GM12878 (cell line): Measurements from ENCODE around the gene PRX. TPM values are rescaled to one million over a fixed set of nuclear protein-coding genes. Genes with fewer than 3 reads are reported as not detected.

Experiments
- ATAC-seq: fragments of 200-7000 bp; cut with Tn5 transposase; 3 replicates; pipeline ENCODE4 v1.9.1; 2020; ENCODE audit warnings: mild to moderate bottlenecking, moderate library complexity
- BruUV-seq: library from RNA; stranded (reverse); fragments of 400-500 nt; replicated peaks from 2 replicates; lab custom pipeline; 2021; lab: Mats Ljungman, UMichigan
- CTCF ChIA-PET: fragments of 300-600 bp; sonication (Branson Sonifier 250); formaldehyde crosslinking; extraction: SDS; loops from one replicate; lab custom pipeline; 2021; ENCODE audit warnings: inconsistent platforms; lab: Yijun Ruan, JAX
- POLR2A ChIA-PET: fragments of 350-600 bp; formaldehyde crosslinking; extraction: SDS; loops from one replicate; lab custom pipeline; 2021; ENCODE audit warnings: inconsistent platforms; lab: Charles Lee
- RAD21 ChIA-PET: fragments of 300-600 bp; sonication (Branson Sonifier 250); formaldehyde crosslinking; loops from one replicate; lab custom pipeline; 2023; ENCODE audit warnings: antibody characterized with exemption; ENCODE audit not compliant: unreplicated experiment; lab: Charles Lee
- SMC1A ChIA-PET: fragments of 300-600 bp; sonication (Branson Sonifier 250); formaldehyde crosslinking; loops from one replicate; lab custom pipeline; 2023; ENCODE audit not compliant: unreplicated experiment, uncharacterized antibody; lab: Charles Lee
- DNase-seq: peaks from one replicate; pipeline ENCODE4 v3.0.0-alpha.2; 2011; ENCODE audit warnings: low read depth, low spot score
- FAIRE-seq: peaks from 3 replicates; lab custom pipeline; 2011; peaks lifted over from hg19 to GRCh38; lab: Jason Lieb, UNC
- H2AFZ ChIP-seq: 2 replicates; pipeline ENCODE4 v1.6.0; 2011; ENCODE audit warnings: low read depth, low read length, control low read depth; ENCODE audit not compliant: control insufficient read depth
- H3K27ac ChIP-seq: 2 replicates; pipeline ENCODE4 v1.5.1; 2011; ENCODE audit warnings: control low read depth; ENCODE audit not compliant: control insufficient read depth, insufficient read depth
- H3K27me3 ChIP-seq, 2 experiments: replicated peaks in 1 of 2; 2 replicates each; pipeline versions ENCODE4 v1.6.0 to v1.6.1; 2011; ENCODE audit warnings: low read length in 1 of 2; ENCODE audit not compliant: control insufficient read depth in 2 of 2, insufficient read depth in 2 of 2
- H3K36me3 ChIP-seq, 2 experiments: 2 replicates each; pipeline ENCODE4 v1.5.1; 2011; ENCODE audit warnings: low read length in 1 of 2; ENCODE audit not compliant: control insufficient read depth in 2 of 2, insufficient read depth in 2 of 2
- H3K4me1 ChIP-seq: 2 replicates; pipeline ENCODE4 v1.6.1; 2011; ENCODE audit warnings: mild to moderate bottlenecking, low read length, moderate library complexity, mixed read lengths; ENCODE audit not compliant: control insufficient read depth, insufficient read depth
- H3K4me2 ChIP-seq: 2 replicates; pipeline ENCODE4 v1.6.0; 2011; ENCODE audit warnings: control low read depth; ENCODE audit not compliant: control insufficient read depth, insufficient read depth
- H3K4me3 ChIP-seq: fragments of 200-600 bp; sonication (generic); 2 replicates; pipeline ENCODE4 v1.5.1; 2016
- H3K79me2 ChIP-seq: 2 replicates; pipeline ENCODE4 v1.6.0; 2011; ENCODE audit warnings: low read length; ENCODE audit not compliant: control insufficient read depth, insufficient read depth
- H3K9ac ChIP-seq: 2 replicates; pipeline ENCODE4 v1.8.0; 2011; ENCODE audit warnings: low read length, control low read depth, mixed read lengths; ENCODE audit not compliant: control insufficient read depth, insufficient read depth
- H3K9me3 ChIP-seq: replicated peaks from 3 replicates; pipeline ENCODE4 v1.5.1; 2011; ENCODE audit warnings: mild to moderate bottlenecking, low read length; ENCODE audit not compliant: control insufficient read depth, insufficient read depth
- H4K20me1 ChIP-seq: 2 replicates; pipeline ENCODE4 v1.6.0; 2011; ENCODE audit not compliant: control insufficient read depth, insufficient read depth
- BRCA1 ChIP-seq: IDR thresholded peaks from 2 replicates; pipeline ENCODE4 v1.6.1; 2011; ENCODE audit warnings: low read depth, low read length, improper control_type of control experiment
- DPF2 ChIP-seq: fragments of 450-650 bp; IDR thresholded peaks from 2 replicates; pipeline ENCODE4 v1.6.1; 2017; ENCODE audit warnings: mild to moderate bottlenecking
- PAX8 ChIP-seq: fragments of 450-650 bp; IDR thresholded peaks from 2 replicates; pipeline ENCODE4 v1.6.1; 2017; ENCODE audit warnings: mild to moderate bottlenecking, moderate library complexity
- SIN3A ChIP-seq: IDR thresholded peaks from 2 replicates; pipeline ENCODE4 v1.6.1; 2012; ENCODE audit warnings: low read depth, low read length, improper control_type of control experiment
- TBL1XR1 ChIP-seq: IDR thresholded peaks from 2 replicates; pipeline ENCODE4 v1.6.1; 2012; ENCODE audit warnings: low read depth, low read length, improper control_type of control experiment
- WGBS: methylation state at CpG from one replicate; pipeline ENCODE4 v1.1.6; 2016; ENCODE audit warnings: low lambda C conversion rate; ENCODE audit not compliant: insufficient replicate concordance, insufficient coverage; ENCODE audit errors: missing lambda C conversion rate; 5-methylcytosine and 5-hydroxymethylcytosine counted together
- in situ Hi-C: fragments of 300-500 bp; cut with MboI; formaldehyde crosslinking; loops from 9 replicates; pipeline ENCODE4 v1.14.3; 2018; ENCODE audit warnings: mixed read lengths
- intact Hi-C: fragments of 100-400 bp; cut with micrococcal nuclease; formaldehyde crosslinking; loops from one replicate; pipeline ENCODE4 v1.14.2; 2022; ENCODE audit not compliant: unreplicated experiment
- polyA plus RNA-seq, 11 experiments: library from polyadenylated mRNA; depleted of rRNA in 4 of 11; unstranded in 6 of 11; stranded (reverse) in 5 of 11; fragments of >200 nt; fragmentation: Nextera tagmentation in 4 of 11; fragmentation: Illumina TruSeq in 1 of 11; extraction: Ambion mirVana in 4 of 11; extraction: Trizol in 1 of 11; gene quantifications; 1 replicate in 1 of 11; 2 replicates in 10 of 11; pipeline versions ENCODE4 v1.2.1 to v1.2.3, GENCODE V29; 2011 to 2016; ENCODE audit warnings: inconsistent platforms in 2 of 11, missing spikeins in 2 of 11, low read depth in 1 of 11
- total RNA-seq, 4 experiments: library from RNA; depleted of rRNA in 3 of 4; stranded (reverse); fragments of >200 nt in 3 of 4; fragmentation: Illumina TruSeq in 1 of 4; extraction: Trizol in 1 of 4; gene quantifications; 2 replicates each; pipeline versions ENCODE4 v1.2.1 to v1.2.3, GENCODE V29; 2013 to 2021
- TF ChIP-seq, protein P1 (sequence below): fragments of 450-650 bp; IDR thresholded peaks from 2 replicates; pipeline ENCODE4 v1.6.1; 2017; ENCODE audit warnings: mild to moderate bottlenecking, moderate library complexity

The PRX gene
- total and polyA plus RNA-seq, 10 of the 15 experiments (the other 5 are each of a cell fraction or from before 2014, with no cell fraction given) = 0.02 to 1.4 (median 0.54) TPM; not detected in 1

GRCh38 chr19:40383668-40384248, 29.4 kb downstream of the PRX start:
- SMC1A ChIA-PET = no interaction called here
- FAIRE-seq (no peak), DNase-seq (no peak), ATAC-seq (no peak)
- H2AFZ ChIP-seq = no peak overlapping the region
- RAD21 ChIA-PET = no interaction called here
- H3K4me1 ChIP-seq = no peaks in the 10 kb centered on the region
- no peaks in the 10 kb centered on the region for H3K27me3 ChIP-seq
- no peak overlapping the region for H3K27ac ChIP-seq
- in situ Hi-C loops (no loop called here), intact Hi-C loops (no loop called here)
- H3K9ac ChIP-seq = no peak overlapping the region
- H3K4me3 ChIP-seq = no peak overlapping the region
- 66% methylated on average over 28 of the region's 28 CpGs for WGBS
- TF ChIP-seq DPF2 = no peak
- TF ChIP-seq TBL1XR1 = no peak
- TF ChIP-seq BRCA1 = no peak
- no peak for TF ChIP-seq SIN3A
- no peak for TF ChIP-seq PAX8
- TF ChIP-seq, protein P1, sequence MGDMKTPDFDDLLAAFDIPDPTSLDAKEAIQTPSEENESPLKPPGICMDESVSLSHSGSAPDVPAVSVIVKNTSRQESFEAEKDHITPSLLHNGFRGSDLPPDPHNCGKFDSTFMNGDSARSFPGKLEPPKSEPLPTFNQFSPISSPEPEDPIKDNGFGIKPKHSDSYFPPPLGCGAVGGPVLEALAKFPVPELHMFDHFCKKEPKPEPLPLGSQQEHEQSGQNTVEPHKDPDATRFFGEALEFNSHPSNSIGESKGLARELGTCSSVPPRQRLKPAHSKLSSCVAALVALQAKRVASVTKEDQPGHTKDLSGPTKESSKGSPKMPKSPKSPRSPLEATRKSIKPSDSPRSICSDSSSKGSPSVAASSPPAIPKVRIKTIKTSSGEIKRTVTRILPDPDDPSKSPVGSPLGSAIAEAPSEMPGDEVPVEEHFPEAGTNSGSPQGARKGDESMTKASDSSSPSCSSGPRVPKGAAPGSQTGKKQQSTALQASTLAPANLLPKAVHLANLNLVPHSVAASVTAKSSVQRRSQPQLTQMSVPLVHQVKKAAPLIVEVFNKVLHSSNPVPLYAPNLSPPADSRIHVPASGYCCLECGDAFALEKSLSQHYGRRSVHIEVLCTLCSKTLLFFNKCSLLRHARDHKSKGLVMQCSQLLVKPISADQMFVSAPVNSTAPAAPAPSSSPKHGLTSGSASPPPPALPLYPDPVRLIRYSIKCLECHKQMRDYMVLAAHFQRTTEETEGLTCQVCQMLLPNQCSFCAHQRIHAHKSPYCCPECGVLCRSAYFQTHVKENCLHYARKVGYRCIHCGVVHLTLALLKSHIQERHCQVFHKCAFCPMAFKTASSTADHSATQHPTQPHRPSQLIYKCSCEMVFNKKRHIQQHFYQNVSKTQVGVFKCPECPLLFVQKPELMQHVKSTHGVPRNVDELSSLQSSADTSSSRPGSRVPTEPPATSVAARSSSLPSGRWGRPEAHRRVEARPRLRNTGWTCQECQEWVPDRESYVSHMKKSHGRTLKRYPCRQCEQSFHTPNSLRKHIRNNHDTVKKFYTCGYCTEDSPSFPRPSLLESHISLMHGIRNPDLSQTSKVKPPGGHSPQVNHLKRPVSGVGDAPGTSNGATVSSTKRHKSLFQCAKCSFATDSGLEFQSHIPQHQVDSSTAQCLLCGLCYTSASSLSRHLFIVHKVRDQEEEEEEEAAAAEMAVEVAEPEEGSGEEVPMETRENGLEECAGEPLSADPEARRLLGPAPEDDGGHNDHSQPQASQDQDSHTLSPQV = no peak
- CTCF ChIA-PET = no interaction called here
- H3K4me2 ChIP-seq = no peak overlapping the region
- POLR2A ChIA-PET = no interaction called here
- no peaks in the 10 kb centered on the region for H3K36me3 ChIP-seq
- H3K9me3 ChIP-seq = no peaks in the 10 kb centered on the region
- no peaks in the 10 kb centered on the region for H4K20me1 ChIP-seq
- H3K79me2 ChIP-seq = no peaks in the 10 kb centered on the region
- BruUV-seq = no TSS peak
